ENCODE data around the gene FBXW8.

DNA sequence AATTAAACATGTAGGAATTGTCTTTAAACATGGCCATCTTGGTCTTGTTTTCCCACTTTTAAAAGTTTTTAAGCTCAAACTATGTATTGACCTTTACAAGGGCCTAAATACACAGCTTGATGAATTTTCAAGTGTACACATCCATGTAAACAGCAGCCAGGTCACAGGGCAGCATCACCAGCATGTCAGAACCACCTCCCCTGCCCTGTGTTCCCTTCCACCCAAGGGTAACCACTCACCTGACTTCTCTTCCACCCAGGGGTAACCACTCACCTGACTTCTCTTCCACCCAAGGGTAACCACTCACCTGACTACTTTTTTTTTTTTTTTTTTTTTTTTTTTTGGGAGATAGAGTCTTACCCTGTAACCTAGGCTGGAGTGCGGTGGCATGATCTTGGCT is 4.6 kb downstream of the FBXW8 start:
- TF ChIP-seq ZNF792 (tag by site-specific recombination; IDR thresholded peaks at IDR 0.05) (no peak), ZNF184 (tag by site-specific recombination; IDR thresholded peaks at IDR 0.05) (no peak)
- TF ChIP-seq, protein P1, sequence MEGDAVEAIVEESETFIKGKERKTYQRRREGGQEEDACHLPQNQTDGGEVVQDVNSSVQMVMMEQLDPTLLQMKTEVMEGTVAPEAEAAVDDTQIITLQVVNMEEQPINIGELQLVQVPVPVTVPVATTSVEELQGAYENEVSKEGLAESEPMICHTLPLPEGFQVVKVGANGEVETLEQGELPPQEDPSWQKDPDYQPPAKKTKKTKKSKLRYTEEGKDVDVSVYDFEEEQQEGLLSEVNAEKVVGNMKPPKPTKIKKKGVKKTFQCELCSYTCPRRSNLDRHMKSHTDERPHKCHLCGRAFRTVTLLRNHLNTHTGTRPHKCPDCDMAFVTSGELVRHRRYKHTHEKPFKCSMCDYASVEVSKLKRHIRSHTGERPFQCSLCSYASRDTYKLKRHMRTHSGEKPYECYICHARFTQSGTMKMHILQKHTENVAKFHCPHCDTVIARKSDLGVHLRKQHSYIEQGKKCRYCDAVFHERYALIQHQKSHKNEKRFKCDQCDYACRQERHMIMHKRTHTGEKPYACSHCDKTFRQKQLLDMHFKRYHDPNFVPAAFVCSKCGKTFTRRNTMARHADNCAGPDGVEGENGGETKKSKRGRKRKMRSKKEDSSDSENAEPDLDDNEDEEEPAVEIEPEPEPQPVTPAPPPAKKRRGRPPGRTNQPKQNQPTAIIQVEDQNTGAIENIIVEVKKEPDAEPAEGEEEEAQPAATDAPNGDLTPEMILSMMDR (tag by site-specific recombination; IDR thresholded peaks at IDR 0.05): no peak
- TF ChIP-seq, protein P2, sequence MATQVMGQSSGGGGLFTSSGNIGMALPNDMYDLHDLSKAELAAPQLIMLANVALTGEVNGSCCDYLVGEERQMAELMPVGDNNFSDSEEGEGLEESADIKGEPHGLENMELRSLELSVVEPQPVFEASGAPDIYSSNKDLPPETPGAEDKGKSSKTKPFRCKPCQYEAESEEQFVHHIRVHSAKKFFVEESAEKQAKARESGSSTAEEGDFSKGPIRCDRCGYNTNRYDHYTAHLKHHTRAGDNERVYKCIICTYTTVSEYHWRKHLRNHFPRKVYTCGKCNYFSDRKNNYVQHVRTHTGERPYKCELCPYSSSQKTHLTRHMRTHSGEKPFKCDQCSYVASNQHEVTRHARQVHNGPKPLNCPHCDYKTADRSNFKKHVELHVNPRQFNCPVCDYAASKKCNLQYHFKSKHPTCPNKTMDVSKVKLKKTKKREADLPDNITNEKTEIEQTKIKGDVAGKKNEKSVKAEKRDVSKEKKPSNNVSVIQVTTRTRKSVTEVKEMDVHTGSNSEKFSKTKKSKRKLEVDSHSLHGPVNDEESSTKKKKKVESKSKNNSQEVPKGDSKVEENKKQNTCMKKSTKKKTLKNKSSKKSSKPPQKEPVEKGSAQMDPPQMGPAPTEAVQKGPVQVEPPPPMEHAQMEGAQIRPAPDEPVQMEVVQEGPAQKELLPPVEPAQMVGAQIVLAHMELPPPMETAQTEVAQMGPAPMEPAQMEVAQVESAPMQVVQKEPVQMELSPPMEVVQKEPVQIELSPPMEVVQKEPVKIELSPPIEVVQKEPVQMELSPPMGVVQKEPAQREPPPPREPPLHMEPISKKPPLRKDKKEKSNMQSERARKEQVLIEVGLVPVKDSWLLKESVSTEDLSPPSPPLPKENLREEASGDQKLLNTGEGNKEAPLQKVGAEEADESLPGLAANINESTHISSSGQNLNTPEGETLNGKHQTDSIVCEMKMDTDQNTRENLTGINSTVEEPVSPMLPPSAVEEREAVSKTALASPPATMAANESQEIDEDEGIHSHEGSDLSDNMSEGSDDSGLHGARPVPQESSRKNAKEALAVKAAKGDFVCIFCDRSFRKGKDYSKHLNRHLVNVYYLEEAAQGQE (tag by site-specific recombination; IDR thresholded peaks at IDR 0.05): no peak
